GM12874 (cell line): ENCODE measurements around the gene ST3GAL2.

ENCODE experiments used
- TF ChIP-seq, protein P1 (sequence below): IDR thresholded peaks from 2 replicates; pipeline ENCODE4 v1.5.1; 2011; ENCODE audit warnings: low read depth, mild to moderate bottlenecking, control low read depth, low read length, moderate library complexity; ENCODE audit not compliant: insufficient read depth

The ST3GAL2 gene

DNA sequence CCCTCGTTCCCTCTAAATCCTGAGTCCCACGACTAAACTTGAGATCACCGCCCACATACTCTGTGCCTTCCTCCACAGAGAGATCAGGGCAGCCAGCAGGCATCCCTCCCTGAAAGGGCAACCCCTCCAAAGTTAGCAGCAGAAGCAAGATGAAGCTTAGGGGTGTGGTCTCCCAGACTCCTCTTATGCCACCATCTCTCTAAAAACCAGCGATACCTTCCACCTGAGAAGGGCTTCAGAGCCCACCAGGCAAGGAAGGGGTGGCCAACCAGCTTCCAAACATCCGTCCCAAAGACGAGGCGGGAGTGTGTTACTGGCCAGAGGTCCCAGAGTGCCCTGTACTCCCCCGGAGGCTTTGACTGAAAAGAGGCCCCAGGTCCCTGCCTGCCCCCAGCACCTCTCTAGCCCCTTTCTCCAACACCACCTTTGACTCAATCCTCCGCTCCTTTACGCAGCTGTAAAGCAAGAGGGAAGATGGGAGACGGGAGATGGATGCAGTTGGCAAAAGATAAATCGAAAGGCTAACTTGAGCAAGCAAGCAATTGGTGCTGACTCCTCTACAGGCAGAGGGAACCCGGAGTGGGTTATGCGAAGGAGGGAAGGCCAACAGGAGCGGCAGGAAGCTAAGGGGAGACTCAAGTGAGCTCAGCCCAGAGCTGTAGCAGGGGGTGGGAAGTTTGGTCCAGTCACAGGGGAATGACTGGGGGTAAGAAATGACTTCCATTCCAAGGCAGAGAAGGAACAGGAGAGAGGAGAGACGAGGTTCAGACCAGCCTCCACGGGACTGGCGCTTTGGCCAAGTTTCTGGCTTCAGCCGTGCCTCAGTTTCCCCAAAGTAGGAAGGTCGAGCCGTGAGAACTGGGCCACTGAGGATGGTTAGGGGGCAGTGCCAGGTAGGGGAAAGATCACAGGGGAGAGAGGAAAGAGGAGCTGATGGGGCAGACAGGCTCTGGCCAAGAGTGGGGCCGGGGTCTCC, 1.0 kb downstream of the ST3GAL2 start:
- TF ChIP-seq, protein P1, sequence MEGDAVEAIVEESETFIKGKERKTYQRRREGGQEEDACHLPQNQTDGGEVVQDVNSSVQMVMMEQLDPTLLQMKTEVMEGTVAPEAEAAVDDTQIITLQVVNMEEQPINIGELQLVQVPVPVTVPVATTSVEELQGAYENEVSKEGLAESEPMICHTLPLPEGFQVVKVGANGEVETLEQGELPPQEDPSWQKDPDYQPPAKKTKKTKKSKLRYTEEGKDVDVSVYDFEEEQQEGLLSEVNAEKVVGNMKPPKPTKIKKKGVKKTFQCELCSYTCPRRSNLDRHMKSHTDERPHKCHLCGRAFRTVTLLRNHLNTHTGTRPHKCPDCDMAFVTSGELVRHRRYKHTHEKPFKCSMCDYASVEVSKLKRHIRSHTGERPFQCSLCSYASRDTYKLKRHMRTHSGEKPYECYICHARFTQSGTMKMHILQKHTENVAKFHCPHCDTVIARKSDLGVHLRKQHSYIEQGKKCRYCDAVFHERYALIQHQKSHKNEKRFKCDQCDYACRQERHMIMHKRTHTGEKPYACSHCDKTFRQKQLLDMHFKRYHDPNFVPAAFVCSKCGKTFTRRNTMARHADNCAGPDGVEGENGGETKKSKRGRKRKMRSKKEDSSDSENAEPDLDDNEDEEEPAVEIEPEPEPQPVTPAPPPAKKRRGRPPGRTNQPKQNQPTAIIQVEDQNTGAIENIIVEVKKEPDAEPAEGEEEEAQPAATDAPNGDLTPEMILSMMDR, result no peak

DNA sequence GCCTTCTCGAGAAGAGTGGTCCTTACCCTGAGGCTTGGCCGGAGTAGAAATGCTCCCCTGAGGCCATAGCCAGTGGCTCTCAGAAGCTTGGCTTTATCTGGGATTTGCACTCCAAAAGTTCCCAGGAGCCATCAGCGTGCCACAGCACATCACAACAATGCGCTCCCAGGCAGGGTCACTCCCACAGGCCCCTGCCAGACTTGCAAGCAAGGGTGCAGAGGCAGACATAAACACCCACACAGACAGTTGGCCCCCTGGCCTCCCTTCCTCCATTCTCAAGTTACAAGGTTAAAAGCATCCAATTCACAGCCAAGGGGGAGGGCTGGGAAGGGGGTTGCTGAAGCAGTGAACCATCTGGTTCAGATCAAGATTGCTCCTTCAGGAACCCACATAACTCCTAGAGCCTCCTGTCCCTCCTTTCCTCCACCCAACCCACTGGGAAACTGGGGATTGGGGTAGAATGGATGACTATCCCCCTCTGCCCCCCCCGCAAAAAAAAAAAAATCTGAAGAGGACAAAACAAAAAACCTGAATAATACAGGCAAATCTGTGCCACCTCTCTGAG, 1.8 kb downstream of the ST3GAL2 start:
- TF ChIP-seq, protein P1, result no peak

DNA sequence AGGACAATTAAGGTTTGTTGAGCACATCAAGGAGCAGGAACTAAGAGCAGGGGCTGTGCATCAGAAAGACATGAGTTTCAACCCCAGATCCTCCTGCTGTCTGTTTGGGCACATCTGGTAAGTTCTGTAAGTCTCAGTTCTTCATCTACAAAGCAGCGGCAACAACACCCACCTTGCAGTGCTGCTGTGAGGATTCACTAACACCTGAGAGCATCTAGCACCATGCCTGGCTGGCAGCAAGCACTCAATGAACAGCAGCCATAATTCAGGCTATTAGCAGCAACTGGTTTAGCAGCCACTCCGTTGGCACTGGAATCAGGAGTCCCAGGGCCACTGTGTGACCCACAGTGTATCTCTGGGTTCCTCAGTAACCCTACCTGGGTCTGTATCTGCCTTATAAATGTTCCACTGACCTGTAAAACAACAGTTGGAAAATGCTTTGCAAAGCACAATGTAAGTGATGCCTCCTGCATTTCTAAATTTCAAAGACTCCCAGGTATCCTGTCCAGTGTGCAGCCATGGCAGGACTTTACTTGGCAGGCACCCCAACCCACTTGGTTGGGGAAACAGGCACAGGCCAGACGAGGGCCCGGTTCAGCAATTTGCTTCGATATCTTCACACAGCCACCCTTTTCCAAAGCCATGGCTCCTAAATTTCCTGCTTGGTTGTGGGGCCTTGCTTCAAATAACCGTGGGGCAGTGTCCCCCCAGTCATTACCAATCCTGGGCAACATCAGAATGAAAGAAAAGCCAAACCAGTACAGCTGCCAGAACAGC, 4.2 kb downstream of the ST3GAL2 start:
- TF ChIP-seq, protein P1, result no peak

DNA sequence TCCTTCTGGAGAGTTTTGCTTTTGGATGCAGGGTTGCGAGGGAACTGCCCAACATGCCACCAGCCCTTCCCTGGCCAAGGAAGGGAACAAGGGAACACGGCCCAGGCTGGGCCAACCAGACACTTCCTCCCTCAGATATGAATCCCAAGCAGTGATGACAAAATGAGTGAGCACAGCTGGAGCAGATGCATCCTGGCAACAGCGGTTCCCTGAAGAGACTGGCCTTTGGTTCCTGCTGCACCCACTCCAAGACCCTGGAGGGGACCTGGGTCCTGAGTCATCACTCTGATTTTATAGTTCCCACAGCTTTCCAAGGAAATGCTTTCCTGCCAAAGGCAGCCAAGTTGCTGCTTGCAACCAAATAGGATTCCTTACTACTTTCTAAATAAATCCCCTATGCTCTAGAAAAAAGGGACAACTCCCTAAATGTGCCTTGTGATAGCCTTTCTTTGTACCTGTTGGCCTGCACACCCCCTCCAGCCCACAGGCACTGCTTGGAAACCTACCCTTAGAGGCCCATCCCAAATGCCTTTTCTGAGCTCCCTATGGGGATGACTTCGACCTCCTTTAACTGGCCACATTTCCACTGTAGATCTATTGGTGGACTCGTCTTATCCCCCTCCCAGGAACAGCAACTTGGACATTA, 5.3 kb downstream of the ST3GAL2 start:
- TF ChIP-seq, protein P1, result no peak

DNA sequence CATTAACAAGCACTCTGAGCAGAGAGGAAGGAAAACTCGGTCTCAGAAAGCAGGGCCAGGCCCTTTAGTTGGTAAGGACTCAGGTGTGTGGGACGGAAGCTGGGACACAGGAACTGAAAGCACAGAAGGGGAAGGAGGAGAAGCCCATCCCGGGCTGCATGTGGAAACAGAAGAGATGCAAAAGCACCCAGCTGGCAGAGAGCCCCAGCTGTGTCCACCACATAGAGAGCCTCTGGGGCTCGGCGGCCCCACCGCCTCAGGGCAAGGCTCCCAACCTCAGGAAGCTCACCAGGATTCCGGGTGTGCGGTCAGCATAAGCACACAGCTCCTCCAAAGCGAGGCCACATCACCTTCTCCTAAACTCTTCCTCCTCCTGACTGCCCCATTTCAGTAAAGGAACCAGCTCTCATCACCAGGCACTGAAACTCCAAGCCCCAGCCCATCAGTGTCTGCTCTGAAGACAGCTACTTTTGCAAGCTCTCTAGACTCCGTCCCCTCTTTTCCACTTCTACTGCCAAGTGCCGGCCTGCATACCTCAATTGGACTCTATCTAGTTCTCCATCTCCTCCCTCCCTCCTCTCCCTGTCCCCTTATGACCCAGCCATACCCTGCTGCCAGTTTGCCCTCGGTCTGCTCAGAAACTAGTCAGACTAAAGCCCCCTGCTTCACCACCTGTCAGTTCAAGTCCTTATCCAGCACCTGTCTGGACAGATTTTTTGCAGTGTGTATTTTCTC, 6.0 kb downstream of the ST3GAL2 start:
- TF ChIP-seq, protein P1, result no peak

DNA sequence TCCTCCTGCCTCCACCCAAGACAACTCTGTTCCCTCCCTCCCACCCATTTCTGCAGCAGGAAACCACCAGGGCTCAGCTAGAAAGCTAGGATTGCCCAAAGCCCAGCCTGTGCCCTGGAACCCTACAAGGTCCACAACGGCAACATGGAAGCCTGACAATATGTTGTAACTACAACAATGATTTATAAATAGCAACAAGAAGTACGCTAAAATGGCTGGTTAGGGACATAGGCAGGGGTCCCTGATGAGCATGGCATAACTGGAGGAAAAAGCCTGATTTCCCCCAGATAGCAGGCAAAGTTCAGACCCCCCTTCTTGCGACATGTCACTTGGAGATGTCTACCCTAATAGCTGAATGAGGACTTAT, 6.6 kb downstream of the ST3GAL2 start:
- TF ChIP-seq, protein P1, result no peak
